ENCODE results near the gene PLXNB2.

- TF ChIP-seq, protein P1, sequence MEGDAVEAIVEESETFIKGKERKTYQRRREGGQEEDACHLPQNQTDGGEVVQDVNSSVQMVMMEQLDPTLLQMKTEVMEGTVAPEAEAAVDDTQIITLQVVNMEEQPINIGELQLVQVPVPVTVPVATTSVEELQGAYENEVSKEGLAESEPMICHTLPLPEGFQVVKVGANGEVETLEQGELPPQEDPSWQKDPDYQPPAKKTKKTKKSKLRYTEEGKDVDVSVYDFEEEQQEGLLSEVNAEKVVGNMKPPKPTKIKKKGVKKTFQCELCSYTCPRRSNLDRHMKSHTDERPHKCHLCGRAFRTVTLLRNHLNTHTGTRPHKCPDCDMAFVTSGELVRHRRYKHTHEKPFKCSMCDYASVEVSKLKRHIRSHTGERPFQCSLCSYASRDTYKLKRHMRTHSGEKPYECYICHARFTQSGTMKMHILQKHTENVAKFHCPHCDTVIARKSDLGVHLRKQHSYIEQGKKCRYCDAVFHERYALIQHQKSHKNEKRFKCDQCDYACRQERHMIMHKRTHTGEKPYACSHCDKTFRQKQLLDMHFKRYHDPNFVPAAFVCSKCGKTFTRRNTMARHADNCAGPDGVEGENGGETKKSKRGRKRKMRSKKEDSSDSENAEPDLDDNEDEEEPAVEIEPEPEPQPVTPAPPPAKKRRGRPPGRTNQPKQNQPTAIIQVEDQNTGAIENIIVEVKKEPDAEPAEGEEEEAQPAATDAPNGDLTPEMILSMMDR (conservative IDR thresholded peaks at IDR 0.05), result no peak
- TF ChIP-seq ZFX (IDR thresholded peaks at IDR 0.05), result no peak
Observed at GRCh38 chr22:50287731-50288130, 19.7 kb downstream of the PLXNB2 start.
